HG02840 (cell line): ENCODE data around the gene KLHL1.

Source experiments
- ATAC-seq: cut with Tn5 transposase; IDR thresholded peaks from one replicate; pipeline ENCODE4 v1.9.1; 2021; ENCODE audit warnings: mild to moderate bottlenecking, moderate library complexity, moderate number of reproducible peaks; ENCODE audit not compliant: unreplicated experiment, low FRiP score

Gene KLHL1

DNA sequence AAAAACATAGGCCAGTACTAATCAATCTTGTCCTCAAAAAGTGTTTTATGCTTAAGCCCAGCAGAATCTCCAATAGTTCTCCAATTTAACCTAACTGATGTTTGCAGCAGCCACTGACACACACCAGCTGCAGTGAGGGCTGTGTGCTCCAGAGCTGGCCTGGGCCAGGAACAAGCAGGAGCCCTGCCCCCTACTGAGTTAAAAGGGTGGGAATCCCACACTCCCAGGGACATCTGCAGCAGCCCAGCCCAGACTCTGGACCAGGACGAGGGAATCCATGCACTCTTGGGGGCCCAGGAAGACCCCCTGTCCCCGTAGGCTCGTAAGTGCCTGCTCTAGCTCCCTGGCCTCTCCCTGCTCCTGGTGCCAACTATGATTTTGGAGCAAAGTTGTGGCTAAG is 92.1 kb downstream of the KLHL1 start:
- no peak for ATAC-seq

GRCh38 chr13:70014337-70014736 is 93.9 kb downstream of the KLHL1 start:
- ATAC-seq, result no peak

DNA sequence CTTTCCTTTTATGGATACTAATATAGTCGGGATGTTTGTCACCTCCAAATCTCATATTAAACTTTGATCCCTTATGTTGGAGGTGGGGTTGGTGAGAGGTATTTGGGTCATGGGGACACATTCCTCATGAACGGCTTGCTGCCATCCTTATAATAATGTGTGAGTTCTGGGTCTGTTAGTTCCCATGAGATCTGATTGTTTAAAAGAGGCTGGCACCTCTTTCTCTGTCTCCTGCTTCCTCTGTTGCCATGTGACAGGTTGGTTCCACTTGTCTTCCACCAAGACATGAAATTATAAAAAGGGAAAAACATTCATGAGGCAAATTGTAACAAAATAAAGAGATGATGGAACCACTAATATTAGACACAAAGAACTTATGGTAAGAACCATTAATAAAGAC is 108.4 kb downstream of the KLHL1 start:
- no peak for ATAC-seq

DNA sequence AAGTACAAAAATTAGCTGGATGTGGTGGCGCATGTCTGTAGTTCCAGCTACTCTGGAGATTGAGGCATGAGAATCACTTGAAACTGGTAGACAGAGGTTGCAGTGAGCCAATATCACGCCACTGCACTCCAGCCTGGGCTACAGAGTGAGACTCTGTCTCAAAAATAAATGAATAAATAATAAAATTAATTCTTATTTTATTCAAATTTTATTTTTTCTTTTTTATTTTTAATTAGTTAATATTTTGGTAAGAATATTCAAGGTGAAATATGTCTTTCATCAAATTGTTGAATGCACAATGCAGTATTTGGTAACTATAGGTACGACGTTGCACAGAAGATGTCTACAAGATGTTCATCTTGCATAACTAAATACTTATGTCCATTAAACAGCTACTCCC is 111.2 kb downstream of the KLHL1 start:
- no peak for ATAC-seq

- no peak for ATAC-seq
Observed at GRCh38 chr13:69980799-69981198, 127.5 kb downstream of the KLHL1 start.

DNA sequence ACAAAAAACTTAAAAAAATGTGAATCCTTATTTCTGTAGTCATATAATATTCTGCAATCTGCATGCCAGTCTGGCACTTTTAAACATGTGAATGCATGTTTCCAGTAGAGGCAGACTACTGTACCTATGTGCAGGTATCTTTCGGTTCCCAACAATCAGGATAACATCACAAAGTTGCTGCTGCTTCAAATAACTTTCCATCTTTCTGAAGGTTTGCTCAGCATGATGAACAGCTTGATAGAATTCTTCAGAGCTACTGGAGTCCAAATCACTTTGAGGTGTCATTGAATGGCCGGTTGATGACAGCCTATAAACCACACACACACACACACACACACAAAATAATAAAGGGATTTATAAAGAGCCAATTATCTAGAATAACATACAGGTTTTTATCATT is 132.8 kb downstream of the KLHL1 start:
- no peak for ATAC-seq

- no peak for ATAC-seq
Observed at GRCh38 chr13:69970520-69970919, 137.7 kb downstream of the KLHL1 start.

- no peak for ATAC-seq
Observed at GRCh38 chr13:69959046-69959445, 149.2 kb downstream of the KLHL1 start.

DNA sequence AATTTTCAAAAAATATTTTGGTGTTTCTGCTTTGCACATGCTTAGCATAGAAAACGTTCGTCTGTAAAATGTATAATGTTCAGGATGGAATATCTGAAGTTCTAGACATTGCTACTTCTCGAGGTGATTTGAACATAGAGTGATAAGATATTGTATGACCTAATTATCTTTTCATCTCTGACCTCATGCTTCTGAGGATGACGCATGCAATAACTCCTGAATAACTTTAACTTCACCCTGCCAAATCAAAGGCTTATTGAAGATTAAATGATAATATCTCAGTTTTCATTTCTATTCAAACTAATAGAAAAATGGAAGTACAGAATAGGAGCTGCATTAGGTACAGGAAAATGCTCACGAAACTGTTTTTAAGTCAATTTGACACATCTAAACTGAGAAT is 151.4 kb downstream of the KLHL1 start:
- no peak for ATAC-seq

GRCh38 chr13:69956349-69956748 is 151.9 kb downstream of the KLHL1 start:
- no peak for ATAC-seq

GRCh38 chr13:69955271-69955670 is 153.0 kb downstream of the KLHL1 start:
- ATAC-seq, result no peak

DNA sequence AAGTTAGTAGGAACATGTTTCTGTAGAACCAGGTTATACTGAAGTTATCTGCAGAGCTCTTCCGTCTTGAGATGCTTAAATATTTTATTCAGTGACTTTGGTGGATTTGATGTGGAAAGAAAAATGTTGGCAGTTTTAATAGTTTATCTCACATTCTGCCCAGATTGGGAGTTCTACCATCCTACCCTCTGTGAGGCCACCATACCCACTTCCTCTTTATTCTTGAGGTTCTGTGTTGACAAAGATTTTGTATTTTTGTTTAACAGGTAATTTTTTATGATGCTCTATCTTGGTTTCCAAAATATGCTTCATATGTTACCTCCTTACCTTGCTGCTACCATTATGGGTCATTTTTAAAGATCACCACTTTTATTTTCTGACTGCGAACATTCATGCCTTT is 156.8 kb downstream of the KLHL1 start:
- no peak for ATAC-seq

DNA sequence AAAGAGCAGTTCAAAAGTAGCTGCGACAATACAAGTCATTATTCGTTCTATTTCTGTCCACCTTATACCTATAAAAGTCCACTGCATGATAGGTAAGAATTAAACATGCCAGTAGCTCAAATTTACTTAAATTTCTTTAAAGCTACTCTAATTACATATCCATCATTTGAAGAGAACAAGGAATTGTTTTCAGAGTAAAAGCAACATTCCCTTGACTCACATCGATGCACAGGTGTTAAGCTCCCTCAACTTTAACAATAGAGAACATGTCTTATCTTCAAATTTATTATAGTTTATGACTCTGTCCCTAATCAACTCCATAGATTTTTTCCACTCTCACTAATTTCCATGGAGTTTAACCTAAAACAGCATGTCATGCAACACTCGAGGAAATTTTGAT is 158.1 kb downstream of the KLHL1 start:
- ATAC-seq, result no peak

DNA sequence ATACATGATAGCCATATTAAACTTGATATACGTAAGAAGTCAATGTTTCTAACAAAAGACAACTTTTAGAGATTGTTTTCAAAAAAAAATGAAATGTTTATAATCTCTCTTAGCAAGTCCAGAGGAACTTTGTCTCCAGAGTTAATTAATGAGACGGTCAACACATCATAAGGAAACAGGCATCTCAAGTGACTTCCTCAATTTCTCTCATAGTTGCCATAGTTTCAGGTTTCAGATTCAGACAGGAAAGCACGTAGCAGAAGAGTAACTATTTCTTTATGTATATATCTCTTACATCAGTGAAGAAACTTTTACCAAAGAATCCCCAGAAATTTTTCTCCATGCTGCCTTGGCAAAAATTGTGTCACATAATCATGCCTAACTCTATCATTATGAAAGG is 160.2 kb downstream of the KLHL1 start:
- ATAC-seq, result peak; percentile 97

DNA sequence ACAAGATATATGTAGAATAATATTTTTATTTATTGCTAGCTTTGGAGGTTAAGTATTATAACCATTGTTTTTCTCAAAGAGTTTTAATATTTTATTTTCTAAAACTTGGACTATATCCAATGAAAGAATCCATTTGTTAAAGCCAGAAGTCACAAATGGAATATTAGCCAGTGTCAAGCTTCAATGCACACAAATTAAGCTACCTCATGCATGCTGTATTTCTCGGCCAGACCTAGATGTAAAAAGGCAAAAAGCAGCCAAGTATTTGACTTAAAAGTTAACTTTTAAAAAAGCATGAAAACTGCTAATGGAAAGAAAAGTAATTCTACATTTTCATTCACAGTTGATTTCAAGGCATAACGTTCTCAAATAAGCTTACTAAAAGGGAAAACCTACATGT is 160.7 kb downstream of the KLHL1 start:
- ATAC-seq, result no peak

DNA sequence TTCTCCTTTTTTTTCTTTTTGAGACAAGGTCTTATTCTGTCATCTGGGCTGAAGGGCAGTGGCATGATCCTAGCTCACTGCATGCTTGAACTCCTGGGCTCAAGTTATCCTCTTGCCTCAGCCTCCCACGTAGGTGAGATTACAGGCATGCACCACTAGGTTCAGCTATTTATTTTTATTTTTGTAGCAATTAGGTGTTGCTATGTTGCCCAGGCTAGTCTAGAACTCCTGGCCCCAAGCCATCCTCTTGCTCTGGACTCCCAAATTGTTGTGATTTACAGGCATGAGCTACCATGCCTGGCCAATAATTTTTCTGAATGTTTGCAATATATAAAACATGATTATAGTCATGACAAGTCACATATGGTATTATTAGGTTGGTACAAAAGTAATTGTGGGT is 161.7 kb downstream of the KLHL1 start:
- no peak for ATAC-seq

DNA sequence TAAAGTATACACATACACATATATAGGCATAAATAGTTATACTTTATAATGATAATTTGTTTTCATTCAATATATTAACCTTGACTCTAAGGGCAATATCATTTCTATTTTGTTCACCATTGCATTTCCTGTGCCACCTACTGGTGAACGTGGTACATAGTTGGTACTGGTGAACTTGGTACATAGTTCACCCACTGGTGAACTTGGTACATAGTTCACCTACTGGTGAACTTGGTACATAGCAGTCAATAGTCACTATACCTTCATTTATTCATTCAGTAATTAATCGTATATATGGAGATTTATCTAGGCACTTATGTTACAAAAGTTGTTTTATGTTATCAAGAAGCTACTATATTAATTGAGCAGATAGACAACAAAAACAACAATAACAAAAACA is 173.2 kb downstream of the KLHL1 start:
- ATAC-seq, result no peak

- ATAC-seq, result no peak
Observed at GRCh38 chr13:69928262-69928661, 180.0 kb downstream of the KLHL1 start.

DNA sequence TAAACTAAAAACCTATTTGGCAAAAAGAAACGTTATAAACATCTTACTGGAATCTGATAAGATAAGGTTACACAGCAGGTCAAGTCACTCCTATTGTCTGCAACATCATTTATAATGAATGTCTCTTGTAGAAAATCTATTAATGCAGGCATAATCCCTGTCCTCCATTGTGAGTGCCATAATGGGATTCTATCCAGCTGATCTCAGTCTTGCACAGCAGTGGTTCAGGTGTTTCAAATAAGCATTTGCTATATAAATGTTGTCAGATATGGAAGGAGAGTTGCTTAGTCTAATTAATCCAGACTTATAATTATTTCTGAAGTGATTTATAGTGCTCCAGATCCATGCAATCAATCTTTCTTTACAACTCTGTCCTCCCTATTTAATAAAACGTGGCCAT is 187.1 kb downstream of the KLHL1 start:
- ATAC-seq, result no peak

DNA sequence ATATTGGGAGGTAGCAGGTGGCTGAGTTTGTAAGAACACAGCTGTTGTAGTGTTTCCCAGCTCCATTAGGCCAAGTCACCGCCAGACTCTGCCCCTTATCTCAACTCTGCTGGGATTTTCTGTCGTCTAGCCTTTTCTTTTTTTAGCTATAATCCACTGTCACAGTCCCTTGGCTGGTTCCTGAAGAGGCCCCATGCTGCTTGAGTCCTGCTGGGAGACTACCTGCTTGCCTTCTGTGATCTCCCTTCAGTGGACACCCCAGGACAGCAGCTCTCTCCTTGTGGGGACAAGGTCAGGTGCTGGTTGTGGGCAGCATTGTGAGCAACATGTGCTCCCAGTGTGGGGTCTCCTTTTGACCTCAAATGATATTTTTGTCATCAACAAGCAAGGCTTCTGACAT is 195.6 kb downstream of the KLHL1 start:
- no peak for ATAC-seq

DNA sequence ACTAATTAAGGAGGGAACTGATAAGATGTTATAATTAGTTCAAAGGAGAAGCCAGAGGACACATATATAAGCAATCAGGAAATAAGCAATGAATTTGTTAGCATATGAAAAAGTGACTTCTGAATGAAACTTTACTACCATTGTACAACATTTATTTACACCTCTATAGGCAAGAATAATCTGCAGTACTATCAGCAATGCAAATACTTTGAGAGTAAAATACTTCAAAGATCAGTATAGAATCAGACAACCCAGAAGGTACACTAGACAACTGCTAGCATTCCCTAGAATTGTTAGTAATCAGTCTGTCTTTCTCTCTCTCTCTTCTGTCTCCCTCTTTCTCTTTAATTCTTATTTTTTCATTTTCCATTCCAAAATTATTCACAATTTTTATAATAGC is 197.5 kb downstream of the KLHL1 start:
- no peak for ATAC-seq

- no peak for ATAC-seq
Observed at GRCh38 chr13:69904784-69905183, 203.5 kb downstream of the KLHL1 start.

DNA sequence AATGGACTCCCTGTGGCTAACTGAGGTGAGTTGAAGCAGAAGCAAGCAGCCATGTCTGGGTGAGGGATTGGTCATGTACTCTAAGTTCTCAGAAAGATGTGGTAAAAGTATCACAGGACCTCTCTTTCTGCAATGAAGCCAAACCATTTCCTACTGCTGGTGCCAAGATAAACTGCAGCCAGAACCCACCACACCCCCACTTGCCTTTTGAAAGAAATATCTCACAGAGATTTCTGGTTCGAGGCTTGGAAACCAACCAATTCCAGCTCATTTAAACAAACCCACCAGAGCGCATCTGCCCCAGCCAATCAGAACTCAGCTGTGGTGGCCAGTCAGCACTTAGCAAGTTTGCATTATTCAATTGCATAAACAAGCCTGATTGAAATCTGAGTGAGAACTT is 205.2 kb downstream of the KLHL1 start:
- ATAC-seq, result no peak

DNA sequence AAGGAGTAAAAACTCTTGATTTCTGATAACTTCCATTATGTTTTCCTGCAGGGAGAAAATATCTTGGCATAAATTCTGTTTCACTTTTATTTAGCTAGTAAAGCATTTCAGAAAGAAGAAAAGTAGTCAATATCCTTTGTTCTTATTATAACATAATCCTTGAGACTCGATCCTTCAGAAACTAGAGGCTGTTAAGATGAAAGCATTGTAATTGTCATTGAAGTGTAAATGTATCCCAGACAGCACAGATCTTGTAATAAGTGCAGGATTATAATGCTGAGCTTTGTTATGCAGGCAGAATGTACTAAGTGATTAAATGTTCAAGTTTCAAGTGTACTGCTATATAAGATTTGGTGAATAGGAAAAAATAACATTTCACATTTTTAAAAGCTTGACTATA is 225.8 kb downstream of the KLHL1 start:
- ATAC-seq, result no peak
